ENCODE measurements around the gene MRPL4.

GRCh38 chr19:10211691-10212090 lies 40.3 kb upstream of the MRPL4 start:
- no peak for TF ChIP-seq CTCF (IDR thresholded peaks at IDR 0.05)
- no peak for TF ChIP-seq POLR2A (IDR thresholded peaks at IDR 0.05)
- TF ChIP-seq EP300 (IDR thresholded peaks at IDR 0.05), result no peak
- no peak for TF ChIP-seq POLR2AphosphoS5 (IDR thresholded peaks at IDR 0.05)
